OCI-LY7 (cell line): ENCODE data around the gene NEK11. TPM values are rescaled to one million over a fixed set of nuclear protein-coding genes. Genes with fewer than 3 reads are reported as not detected.

ENCODE experiments used
- BruUV-seq: library from RNA; stranded (reverse); fragments of 400-500 nt; replicated peaks from 2 replicates; lab custom pipeline; 2021; lab: Mats Ljungman, UMichigan
- CTCF ChIA-PET: fragments of 300-600 bp; sonication (Branson Sonifier 250); formaldehyde crosslinking; loops from one replicate; lab custom pipeline; 2022; ENCODE audit warnings: antibody characterized with exemption; ENCODE audit not compliant: unreplicated experiment; lab: Charles Lee
- POLR2A ChIA-PET: fragments of 300-600 bp; sonication (Branson Sonifier 250); formaldehyde crosslinking; loops from one replicate; lab custom pipeline; 2022; ENCODE audit warnings: antibody characterized with exemption; lab: Charles Lee
- DNase-seq: peaks from one replicate; pipeline ENCODE4 v3.0.0-alpha.2; 2015; ENCODE audit warnings: low spot score
- H2AFZ ChIP-seq: fragments of 200-600 bp; sonication (generic), shearing (Covaris generic); 2 replicates; pipeline ENCODE4 v1.6.1; 2014; ENCODE audit warnings: mild to moderate bottlenecking, antibody characterized with exemption, low read length, moderate library complexity
- H3K27ac ChIP-seq: fragments of 200-600 bp; sonication (generic); 2 replicates; pipeline ENCODE4 v1.5.1; 2014; ENCODE audit warnings: mixed run types, low read depth, mild to moderate bottlenecking, moderate library complexity, low read length, inconsistent platforms; ENCODE audit not compliant: poor library complexity, severe bottlenecking
- H3K36me3 ChIP-seq: fragments of 200-600 bp; sonication (generic); 2 replicates; pipeline ENCODE4 v1.6.1; 2014; ENCODE audit warnings: mild to moderate bottlenecking, antibody characterized with exemption, low read length, moderate library complexity, mixed read lengths; ENCODE audit not compliant: insufficient read depth
- H3K4me1 ChIP-seq: fragments of 200-600 bp; sonication (generic); 2 replicates; pipeline ENCODE4 v1.5.1; 2014; ENCODE audit warnings: mild to moderate bottlenecking, low read length; ENCODE audit not compliant: insufficient read depth, poor library complexity, severe bottlenecking
- H3K4me2 ChIP-seq: fragments of 200-600 bp; sonication (generic); 2 replicates; pipeline ENCODE4 v1.6.1; 2014; ENCODE audit warnings: mild to moderate bottlenecking, low read length
- H3K4me3 ChIP-seq: fragments of 200-600 bp; sonication (generic); 2 replicates; pipeline ENCODE4 v1.5.1; 2014; ENCODE audit warnings: mild to moderate bottlenecking, low read depth, low read length; ENCODE audit not compliant: poor library complexity, severe bottlenecking
- H3K79me2 ChIP-seq: fragments of 200-600 bp; sonication (generic); 2 replicates; pipeline ENCODE4 v1.6.1; 2016; ENCODE audit warnings: low read depth, mild to moderate bottlenecking, low read length, moderate library complexity, mixed read lengths; ENCODE audit not compliant: insufficient read depth
- H3K9me2 ChIP-seq: fragments of 200-600 bp; sonication (generic); 2 replicates; pipeline ENCODE4 v1.6.1; 2016; ENCODE audit warnings: mild to moderate bottlenecking, low read length, mixed read lengths; ENCODE audit not compliant: insufficient read depth
- H3K9me3 ChIP-seq: fragments of 200-600 bp; sonication (generic); 2 replicates; pipeline ENCODE4 v1.6.1; 2014; ENCODE audit warnings: mild to moderate bottlenecking, mixed run types, low read length, mixed read lengths
- H4K20me1 ChIP-seq: fragments of 200-600 bp; sonication (generic); 2 replicates; pipeline ENCODE4 v1.6.1; 2014; ENCODE audit warnings: mild to moderate bottlenecking, antibody characterized with exemption, low read length, moderate library complexity, mixed read lengths; ENCODE audit not compliant: insufficient read depth
- CTCF ChIP-seq: fragments of 200-600 bp; sonication (generic); conservative IDR thresholded peaks from 2 replicates; pipeline ENCODE4 v1.5.1; 2014; ENCODE audit warnings: mild to moderate bottlenecking, antibody characterized with exemption, low read length, moderate library complexity, mixed read lengths
- EZH2phosphoT487 ChIP-seq: fragments of 200-600 bp; sonication (generic); IDR thresholded peaks from 2 replicates; pipeline ENCODE4 v1.6.1; 2018; ENCODE audit warnings: low read depth, borderline replicate concordance, mild to moderate bottlenecking, mixed run types, antibody characterized with exemption, low read length, moderate library complexity, mixed read lengths
- intact Hi-C: fragments of 100-400 bp; cut with micrococcal nuclease; formaldehyde crosslinking; loops from one replicate; pipeline ENCODE4 v1.10.0; 2022; ENCODE audit not compliant: unreplicated experiment
- total RNA-seq, 2 experiments: library from RNA; depleted of rRNA in 1 of 2; stranded (reverse); fragments of >200 nt in 1 of 2; shearing (Covaris generic) in 1 of 2; gene quantifications; 2 replicates each; pipeline ENCODE4 v1.2.3, GENCODE V29; 2014 to 2022

NEK11 gene
- total RNA-seq, 2 experiments from 2014 or later = 0.47 to 1.5 TPM

GRCh38 chr3:131314318-131314717 lies 287.6 kb downstream of the NEK11 start:
- BruUV-seq = no TSS peak
- Histone ChIP-seq H3K79me2 (no peaks in the 10 kb centered on the region), H3K36me3 (no peaks in the 10 kb centered on the region), H3K4me3 (no peak overlapping the region), H4K20me1 (no peaks in the 10 kb centered on the region), H3K27ac (no peak overlapping the region), H2AFZ (no peak overlapping the region), H3K4me2 (no peak overlapping the region), H3K9me3 (no peaks in the 10 kb centered on the region), H3K9me2 (no peaks in the 10 kb centered on the region), H3K4me1 (no peaks in the 10 kb centered on the region)
- CTCF ChIA-PET = interaction anchor here (0.6 kb wide), 1 partner anchor 9 kb away, joined by 3 read pairs; no protein-coding TSS in a partner anchor
- TF ChIP-seq CTCF (no peak), EZH2phosphoT487 (no peak)
- POLR2A ChIA-PET = no interaction called here
- DNase-seq = no peak
- intact Hi-C loops = no loop called here

- H4K20me1 ChIP-seq = no peaks in the 10 kb centered on the region
- H3K9me2 ChIP-seq = no peaks in the 10 kb centered on the region
- POLR2A ChIA-PET = no interaction called here
- no peak overlapping the region for H3K27ac ChIP-seq
- no peaks in the 10 kb centered on the region for H3K9me3 ChIP-seq
- no peaks in the 10 kb centered on the region for H3K36me3 ChIP-seq
- DNase-seq = no peak
- H2AFZ ChIP-seq = no peak overlapping the region
- no TSS peak for BruUV-seq
- no peak overlapping the region for H3K4me2 ChIP-seq
- intact Hi-C loops = no loop called here
- CTCF ChIA-PET = no interaction called here
- TF ChIP-seq EZH2phosphoT487 = no peak
- no peak for TF ChIP-seq CTCF
- H3K79me2 ChIP-seq = no peaks in the 10 kb centered on the region
- H3K4me3 ChIP-seq = no peak overlapping the region
- no peaks in the 10 kb centered on the region for H3K4me1 ChIP-seq
Measured at GRCh38 chr3:131315162-131315561, 288.5 kb downstream of the NEK11 start.

- Histone ChIP-seq H3K79me2 (no peaks in the 10 kb centered on the region), H3K4me2 (no peak overlapping the region), H3K4me3 (no peak overlapping the region), H3K9me2 (no peaks in the 10 kb centered on the region), H3K4me1 (no peaks in the 10 kb centered on the region), H2AFZ (no peak overlapping the region), H4K20me1 (no peaks in the 10 kb centered on the region), H3K36me3 (no peaks in the 10 kb centered on the region), H3K9me3 (no peaks in the 10 kb centered on the region), H3K27ac (no peak overlapping the region)
- intact Hi-C loops = no loop called here
- no peak for TF ChIP-seq EZH2phosphoT487
- TF ChIP-seq CTCF = no peak
- BruUV-seq = no TSS peak
- no peak for DNase-seq
- ChIA-PET POLR2A (no interaction called here), CTCF (no interaction called here)
Measured at GRCh38 chr3:131317667-131318066, 291.0 kb downstream of the NEK11 start.
